ENCODE results near the gene SGSH. TPM values are rescaled to one million over a fixed set of nuclear protein-coding genes. Genes with fewer than 3 reads are reported as not detected.

The SGSH gene
- total and polyA plus RNA-seq, 3 donors from 2014 or later, result 19.8 to 50.3 (median 29.7) TPM

GRCh38 chr17:80182118-80182844 lies 37.9 kb downstream of the SGSH start:
- Histone ChIP-seq H3K27me3 (no peaks in the 10 kb centered on the region), H3K27ac (no peak overlapping the region), H3K4me1 (no peaks in the 10 kb centered on the region), H3K36me3 (ENCODE audit: low read depth, missing control alignments) (no peaks in the 10 kb centered on the region), H3K4me3 (no peak overlapping the region), H3K9me3 (no peaks in the 10 kb centered on the region)
- WGBS, 2 donors, result 89 to 91% methylated on average over 19 to 29 of the region's 30 CpGs
- intact Hi-C loops (cut with DNase I; ENCODE audit: low total_unique reads), result no loop called here
- DNase-seq, result no peak
- TF ChIP-seq, protein P1, sequence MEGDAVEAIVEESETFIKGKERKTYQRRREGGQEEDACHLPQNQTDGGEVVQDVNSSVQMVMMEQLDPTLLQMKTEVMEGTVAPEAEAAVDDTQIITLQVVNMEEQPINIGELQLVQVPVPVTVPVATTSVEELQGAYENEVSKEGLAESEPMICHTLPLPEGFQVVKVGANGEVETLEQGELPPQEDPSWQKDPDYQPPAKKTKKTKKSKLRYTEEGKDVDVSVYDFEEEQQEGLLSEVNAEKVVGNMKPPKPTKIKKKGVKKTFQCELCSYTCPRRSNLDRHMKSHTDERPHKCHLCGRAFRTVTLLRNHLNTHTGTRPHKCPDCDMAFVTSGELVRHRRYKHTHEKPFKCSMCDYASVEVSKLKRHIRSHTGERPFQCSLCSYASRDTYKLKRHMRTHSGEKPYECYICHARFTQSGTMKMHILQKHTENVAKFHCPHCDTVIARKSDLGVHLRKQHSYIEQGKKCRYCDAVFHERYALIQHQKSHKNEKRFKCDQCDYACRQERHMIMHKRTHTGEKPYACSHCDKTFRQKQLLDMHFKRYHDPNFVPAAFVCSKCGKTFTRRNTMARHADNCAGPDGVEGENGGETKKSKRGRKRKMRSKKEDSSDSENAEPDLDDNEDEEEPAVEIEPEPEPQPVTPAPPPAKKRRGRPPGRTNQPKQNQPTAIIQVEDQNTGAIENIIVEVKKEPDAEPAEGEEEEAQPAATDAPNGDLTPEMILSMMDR (IDR thresholded peaks at IDR 0.05), result no peak
- no peak for TF ChIP-seq POLR2A (IDR thresholded peaks at IDR 0.05)

- DNase-seq, result no peak
- Histone ChIP-seq H3K36me3 (ENCODE audit: low read depth, missing control alignments) (no peaks in the 10 kb centered on the region), H3K4me1 (no peaks in the 10 kb centered on the region), H3K9me3 (no peaks in the 10 kb centered on the region), H3K4me3 (no peak overlapping the region), H3K27me3 (no peaks in the 10 kb centered on the region), H3K27ac (no peak overlapping the region)
- intact Hi-C loops (cut with DNase I; ENCODE audit: low total_unique reads), result no loop called here
- TF ChIP-seq, protein P1 (IDR thresholded peaks at IDR 0.05), result no peak
- TF ChIP-seq POLR2A (IDR thresholded peaks at IDR 0.05), result no peak
- WGBS, 2 donors, result 89 to 94% methylated on average over 13 to 17 of the region's 17 CpGs
These were observed 38.7 kb downstream of the SGSH start for GRCh38 chr17:80181431-80181830.

DNA sequence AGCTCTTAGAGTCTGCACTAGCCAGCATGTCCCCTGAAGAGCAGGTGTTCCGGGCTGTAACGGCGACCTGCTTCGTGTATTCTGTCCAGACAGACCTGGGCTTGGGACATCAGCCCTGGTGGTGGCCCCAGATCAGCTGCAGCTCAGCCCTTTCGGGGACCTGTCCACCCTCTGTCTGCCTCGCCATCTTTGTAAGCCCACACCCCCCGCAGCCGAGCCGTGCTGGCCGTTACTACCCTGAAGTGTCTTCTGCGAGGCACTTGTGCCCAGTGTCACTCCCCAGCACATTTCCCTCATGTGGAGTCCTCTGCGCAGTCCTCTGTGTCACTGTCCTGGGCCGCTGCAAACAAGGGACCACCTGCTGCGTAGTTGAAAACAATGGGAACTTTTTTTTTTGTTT lies 39.9 kb downstream of the SGSH start:
- no peak for TF ChIP-seq POLR2A (IDR thresholded peaks at IDR 0.05)
- TF ChIP-seq, protein P1 (IDR thresholded peaks at IDR 0.05), result no peak
- Histone ChIP-seq H3K4me1 (no peaks in the 10 kb centered on the region), H3K36me3 (ENCODE audit: low read depth, missing control alignments) (no peaks in the 10 kb centered on the region), H3K27me3 (no peaks in the 10 kb centered on the region), H3K27ac (no peak overlapping the region), H3K4me3 (no peak overlapping the region), H3K9me3 (no peaks in the 10 kb centered on the region)
- intact Hi-C loops (cut with DNase I; ENCODE audit: low total_unique reads), result no loop called here
- 87 to 91% methylated on average over 6 to 14 of the region's 14 CpGs for WGBS, 2 donors
- no peak for DNase-seq

- TF ChIP-seq POLR2A (IDR thresholded peaks at IDR 0.05), result no peak
- TF ChIP-seq, protein P1 (IDR thresholded peaks at IDR 0.05), result no peak
These were observed 42.0 kb downstream of the SGSH start for GRCh38 chr17:80177986-80178595.

More at GRCh38 chr17:80177986-80178595, 42.0 kb downstream of the SGSH start:
- no peaks in the 10 kb centered on the region for H3K4me1 ChIP-seq
- intact Hi-C loops (cut with DNase I; ENCODE audit: low total_unique reads), result no loop called here
- no peak overlapping the region for H3K4me3 ChIP-seq
- H3K36me3 ChIP-seq (ENCODE audit: low read depth, missing control alignments), result no peaks in the 10 kb centered on the region
- 87 to 96% methylated on average over 21 of the region's 21 CpGs for WGBS, 2 donors
- H3K27ac ChIP-seq, result no peak overlapping the region
- H3K9me3 ChIP-seq, result no peaks in the 10 kb centered on the region
- no peak for DNase-seq
- no peaks in the 10 kb centered on the region for H3K27me3 ChIP-seq

Measured in testis (tissue), 3 donors.